HCT116 (cell line): Measurements from ENCODE around the gene IL37. TPM values are rescaled to one million over a fixed set of nuclear protein-coding genes. Genes with fewer than 3 reads are reported as not detected.

Experiments used
- ATAC-seq: fragments of 200-7000 bp; cut with Tn5 transposase; 2 replicates; pipeline ENCODE4 v1.9.1; 2020; ENCODE audit warnings: mild to moderate bottlenecking, moderate library complexity
- BruUV-seq: library from RNA; stranded (reverse); fragments of 400-500 nt; replicated peaks from 2 replicates; lab custom pipeline; 2021; lab: Mats Ljungman, UMichigan
- CTCF ChIA-PET: fragments of 300-600 bp; sonication (Branson Sonifier 250); formaldehyde crosslinking; loops from one replicate; lab custom pipeline; 2021; ENCODE audit warnings: antibody characterized with exemption; lab: Charles Lee
- POLR2A ChIA-PET: fragments of 300-600, 350-600 bp; sonication (Branson Sonifier 250); formaldehyde crosslinking; loops from one replicate; lab custom pipeline; 2021; ENCODE audit warnings: antibody characterized with exemption; lab: Charles Lee
- RAD21 ChIA-PET, 2 experiments: fragments of 300-600 bp; sonication (Branson Sonifier 250); formaldehyde crosslinking; loops; one replicate each; lab custom pipeline; 2023; ENCODE audit warnings: low total read pairs in 2 of 2; ENCODE audit not compliant: uncharacterized antibody in 2 of 2, unreplicated experiment in 2 of 2, low non-redundant PET in 1 of 2; lab: Charles Lee
- DNase-seq: peaks from one replicate; pipeline ENCODE4 v3.0.0-alpha.2; 2010; ENCODE audit warnings: low read depth, low spot score
- H2AFZ ChIP-seq: fragments of 200-600 bp; shearing (Covaris generic), sonication (generic); 2 replicates; pipeline ENCODE4 v1.6.1; 2017; ENCODE audit warnings: low read depth, mixed run types, mixed read lengths, antibody characterized with exemption, low read length; ENCODE audit not compliant: poor library complexity, severe bottlenecking
- H3K27ac ChIP-seq: 2 replicates; pipeline ENCODE4 v1.5.1; 2012; ENCODE audit warnings: low read depth, low read length
- H3K27me3 ChIP-seq: fragments of 200-600 bp; sonication (generic); 2 replicates; pipeline ENCODE4 v1.6.1; 2016; ENCODE audit warnings: mixed run types, low read length, mixed read lengths; ENCODE audit not compliant: insufficient read depth
- H3K36me3 ChIP-seq, 2 experiments: fragments of 200-500 bp in 1 of 2; fragments of 200-600 bp in 1 of 2; sonication (Bioruptor generic) in 1 of 2; sonication (generic) in 1 of 2; 2 replicates each; pipeline versions ENCODE4 v1.5.1 to v1.6.1; 2014 to 2016; ENCODE audit warnings: low read length in 2 of 2, inconsistent platforms in 1 of 2, mixed read lengths in 1 of 2, mixed run types in 1 of 2; ENCODE audit not compliant: insufficient read depth in 2 of 2, control insufficient read depth in 1 of 2
- H3K4me1 ChIP-seq, 2 experiments: fragments of 200-600 bp in 1 of 2; sonication (generic) in 1 of 2; 2 replicates each; pipeline versions ENCODE4 v1.5.1 to v1.6.1; 2012 to 2017; ENCODE audit warnings: low read length in 2 of 2, inconsistent platforms in 1 of 2, mild to moderate bottlenecking in 1 of 2, mixed read lengths in 1 of 2, mixed run types in 1 of 2, moderate library complexity in 1 of 2; ENCODE audit not compliant: insufficient read depth in 2 of 2, control insufficient read depth in 1 of 2
- H3K4me2 ChIP-seq: fragments of 200-600 bp; sonication (generic); 2 replicates; pipeline ENCODE4 v1.6.1; 2017; ENCODE audit warnings: mixed run types, low read length, mixed read lengths
- H3K4me3 ChIP-seq, 2 experiments: fragments of 200-600 bp in 1 of 2; sonication (generic) in 1 of 2; replicated peaks in 1 of 2; 2 replicates each; pipeline ENCODE4 v1.5.1; 2011 to 2016; ENCODE audit warnings: low read length in 2 of 2, control low read depth in 1 of 2, low read depth in 1 of 2, mild to moderate bottlenecking in 1 of 2, mixed read lengths in 1 of 2, mixed run types in 1 of 2
- H3K79me2 ChIP-seq: fragments of 200-600 bp; sonication (generic); 2 replicates; pipeline ENCODE4 v1.6.1; 2017; ENCODE audit warnings: mild to moderate bottlenecking, mixed run types, low read length, moderate library complexity, mixed read lengths; ENCODE audit not compliant: insufficient read depth
- H3K9ac ChIP-seq: fragments of 200-600 bp; sonication (generic); 2 replicates; pipeline ENCODE4 v1.6.1; 2016; ENCODE audit warnings: low read length, mixed read lengths
- H3K9me2 ChIP-seq: fragments of 200-600 bp; sonication (generic), shearing (Covaris generic); 2 replicates; pipeline ENCODE4 v1.6.1; 2017; ENCODE audit warnings: mixed run types, mild to moderate bottlenecking, moderate library complexity; ENCODE audit not compliant: insufficient read depth
- H3K9me3 ChIP-seq, 2 experiments: fragments of 200-500 bp in 1 of 2; fragments of 200-600 bp in 1 of 2; sonication (Bioruptor generic) in 1 of 2; sonication (generic) in 1 of 2; 2 replicates each; pipeline ENCODE4 v1.6.1; 2014 to 2017; ENCODE audit warnings: low read length in 2 of 2, mixed read lengths in 2 of 2, inconsistent platforms in 1 of 2, low read depth in 1 of 2, mild to moderate bottlenecking in 1 of 2, mixed run types in 1 of 2, moderate library complexity in 1 of 2; ENCODE audit not compliant: control insufficient read depth in 1 of 2, insufficient read depth in 1 of 2
- H4K20me1 ChIP-seq: fragments of 200-600 bp; sonication (generic), shearing (Covaris generic); 2 replicates; pipeline ENCODE4 v1.6.1; 2017; ENCODE audit warnings: mixed run types, mild to moderate bottlenecking, moderate library complexity; ENCODE audit not compliant: insufficient read depth
- CBX3 ChIP-seq: IDR thresholded peaks from 2 replicates; pipeline ENCODE4 v1.6.1; 2012; ENCODE audit warnings: low read depth
- EGR1 ChIP-seq: IDR thresholded peaks from 2 replicates; pipeline ENCODE4 v1.6.1; 2012; ENCODE audit warnings: low read depth
- EZH2phosphoT487 ChIP-seq: fragments of 200-600 bp; IDR thresholded peaks from 2 replicates; pipeline ENCODE4 v1.6.1; 2018; ENCODE audit warnings: antibody characterized with exemption, borderline replicate concordance
- FOSL1 ChIP-seq: IDR thresholded peaks from 2 replicates; pipeline ENCODE4 v1.6.1; 2012; ENCODE audit warnings: low read depth
- SP1 ChIP-seq: IDR thresholded peaks from 2 replicates; pipeline ENCODE4 v1.6.1; 2012; ENCODE audit warnings: low read depth
- SRF ChIP-seq: IDR thresholded peaks from 2 replicates; pipeline ENCODE4 v1.6.1; 2012; ENCODE audit warnings: low read depth
- TCF7L2 ChIP-seq: IDR thresholded peaks from 2 replicates; pipeline ENCODE4 v1.7.0; 2011; ENCODE audit warnings: borderline replicate concordance, inconsistent platforms; ENCODE audit not compliant: insufficient read depth, insufficient read length; ENCODE audit errors: extremely low read depth
- ZNF274 ChIP-seq: fragments of 200-500 bp; sonication (Bioruptor generic); IDR thresholded peaks from 2 replicates; pipeline ENCODE4 v1.6.1; 2014; ENCODE audit warnings: mild to moderate bottlenecking, low read depth, low read length, inconsistent platforms
- intact Hi-C: fragments of 100-400 bp; cut with micrococcal nuclease; formaldehyde crosslinking; loops from 2 replicates; pipeline ENCODE4 v1.10.0; 2022
- total RNA-seq: library from RNA; stranded (reverse); gene quantifications from one replicate; pipeline ENCODE4 v1.2.1, GENCODE V29; 2021; ENCODE audit not compliant: unreplicated experiment
- TF ChIP-seq, protein P1 (sequence below): IDR thresholded peaks from 2 replicates; pipeline ENCODE4 v1.6.1; 2012
- TF ChIP-seq, protein P2 (sequence below), 3 experiments: fragments of 200-600 bp in 1 of 3; sonication (generic) in 1 of 3; IDR thresholded peaks in 2 of 3; conservative IDR thresholded peaks in 1 of 3; 2 replicates each; pipeline ENCODE4 v1.5.1; 2012 to 2017; ENCODE audit warnings: low read depth in 2 of 3, low read length in 2 of 3, antibody characterized with exemption in 1 of 3, borderline replicate concordance in 1 of 3, control low read depth in 1 of 3, mild to moderate bottlenecking in 1 of 3, mixed read lengths in 1 of 3, mixed run types in 1 of 3, moderate library complexity in 1 of 3; ENCODE audit not compliant: insufficient read depth in 1 of 3
- TF ChIP-seq, protein P3 (sequence below): IDR thresholded peaks from 2 replicates; pipeline ENCODE4 v1.6.1; 2012; ENCODE audit warnings: low read depth

Gene IL37
- total RNA-seq, 1 experiment from 2014 or later: not detected

DNA sequence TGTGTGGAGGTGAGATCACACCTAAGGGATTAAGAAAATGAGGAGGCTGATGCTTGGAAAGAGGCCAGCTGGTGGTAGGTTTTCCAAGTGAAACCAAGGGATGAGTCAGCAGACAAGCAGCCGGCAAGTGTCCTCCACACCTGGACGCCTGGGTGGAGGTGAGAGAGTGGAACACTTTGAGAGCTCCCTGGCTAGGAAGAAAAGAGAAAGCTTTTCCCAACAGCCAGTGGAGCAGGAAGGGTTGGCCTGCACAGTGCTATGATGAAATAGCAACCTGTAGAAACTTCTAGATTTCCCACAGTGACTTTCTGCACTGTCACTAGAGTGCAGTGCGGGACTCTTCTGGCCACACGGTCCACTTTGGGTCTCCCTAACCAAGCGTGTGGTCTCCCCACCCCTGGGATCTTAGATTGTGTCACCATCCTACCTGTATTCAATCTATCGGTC, 19.6 kb upstream of the IL37 start (continued):
- no peak for TF ChIP-seq TCF7L2
- peak; percentile 69 for TF ChIP-seq SP1

DNA sequence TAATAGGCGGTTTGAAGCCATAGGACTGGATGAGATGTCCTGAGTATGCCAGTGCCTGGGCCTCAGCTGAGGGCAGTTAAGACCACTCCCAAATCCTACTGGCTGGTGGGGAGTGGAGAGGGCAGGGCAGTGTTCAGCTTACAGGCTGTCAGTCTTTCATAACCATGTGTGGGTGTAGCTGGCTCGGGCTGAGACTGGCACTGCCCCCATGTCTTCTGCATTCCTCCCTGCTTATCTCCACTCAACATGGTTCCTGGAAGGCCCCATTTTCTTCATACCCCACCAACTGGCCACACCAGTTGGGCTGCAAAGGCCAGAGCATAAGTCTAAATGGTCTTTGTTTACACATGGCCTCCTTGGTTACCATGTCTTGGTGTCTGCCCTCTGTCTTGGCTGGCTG, 17.2 kb upstream of the IL37 start:
- CTCF ChIA-PET: interaction anchor here (2.5 kb wide), 1 partner anchor 9 kb away, joined by 5 read pairs; no protein-coding TSS in a partner anchor
- POLR2A ChIA-PET: no interaction called here
- H3K36me3 ChIP-seq: no peaks in the 10 kb centered on the region
- peaks cover 9 to 18% of the 10 kb centered on the region in 2 experiments; a peak in 3 of 4 replicates for H3K4me1 ChIP-seq
- intact Hi-C loops: no loop called here
- BruUV-seq: no TSS peak
- H3K9ac ChIP-seq: no peak overlapping the region
- H3K4me2 ChIP-seq: no peak overlapping the region
- H4K20me1 ChIP-seq: no peaks in the 10 kb centered on the region
- DNase-seq (no peak), ATAC-seq (no peak)
- no peak overlapping the region for H3K27ac ChIP-seq
- no peaks in the 10 kb centered on the region for H3K9me2 ChIP-seq
- H3K4me3 ChIP-seq: no peak overlapping the region
- no peak overlapping the region for H2AFZ ChIP-seq
- no peaks in the 10 kb centered on the region for H3K79me2 ChIP-seq
- H3K27me3 ChIP-seq: no peaks in the 10 kb centered on the region; the same call in 1 of the 2 replicates
- no peaks in the 10 kb centered on the region for H3K9me3 ChIP-seq
- no peak for TF ChIP-seq SRF
- TF ChIP-seq, protein P1, sequence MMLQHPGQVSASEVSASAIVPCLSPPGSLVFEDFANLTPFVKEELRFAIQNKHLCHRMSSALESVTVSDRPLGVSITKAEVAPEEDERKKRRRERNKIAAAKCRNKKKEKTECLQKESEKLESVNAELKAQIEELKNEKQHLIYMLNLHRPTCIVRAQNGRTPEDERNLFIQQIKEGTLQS: no peak
- RAD21 ChIA-PET: no interaction called here

DNA sequence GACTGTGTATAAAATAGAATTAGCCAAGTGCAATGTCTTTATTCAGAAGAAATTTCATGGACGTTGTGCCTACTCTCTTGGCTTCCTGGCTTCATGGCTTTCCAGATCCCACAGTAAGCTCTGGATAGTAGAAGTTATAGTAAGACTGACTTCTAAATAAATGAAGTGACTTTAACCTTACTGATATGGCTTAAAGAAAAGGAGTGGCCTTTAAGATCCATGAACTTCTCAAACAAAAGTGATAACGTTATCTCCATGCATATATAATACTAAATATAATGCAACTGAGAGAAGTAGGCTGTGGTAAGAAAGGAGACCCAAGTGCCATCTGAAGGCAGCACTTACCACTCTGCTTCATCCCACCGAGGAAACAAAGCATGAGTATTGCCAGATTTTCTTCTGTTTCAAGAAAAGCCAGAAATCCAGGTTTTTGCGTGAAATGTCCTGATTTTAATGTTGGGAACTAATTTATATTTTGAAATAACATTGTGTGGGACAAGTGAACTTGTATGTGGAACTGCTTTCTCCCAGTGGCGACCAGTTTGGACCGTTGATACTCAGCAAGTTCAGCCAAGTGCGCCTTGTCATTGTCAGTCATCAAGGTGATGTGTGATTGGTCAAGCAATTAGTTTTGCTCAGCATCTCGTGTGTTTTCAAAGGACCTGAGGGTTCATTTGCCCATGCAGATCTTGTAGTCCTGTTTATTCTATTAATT, 13.9 kb upstream of the IL37 start:
- H3K9ac ChIP-seq: no peak overlapping the region
- H3K79me2 ChIP-seq: no peaks in the 10 kb centered on the region
- no peaks in the 10 kb centered on the region for H4K20me1 ChIP-seq
- no peak overlapping the region for H3K27ac ChIP-seq
- H3K27me3 ChIP-seq: no peaks in the 10 kb centered on the region; the same call in 1 of the 2 replicates
- RAD21 ChIA-PET: no interaction called here
- H2AFZ ChIP-seq: no peak overlapping the region
- BruUV-seq: no TSS peak
- CTCF ChIA-PET: no interaction called here
- H3K4me2 ChIP-seq: no peak overlapping the region
- intact Hi-C loops: no loop called here
- no peaks in the 10 kb centered on the region for H3K9me3 ChIP-seq
- no peaks in the 10 kb centered on the region for H3K36me3 ChIP-seq
- H3K4me1 ChIP-seq: peaks cover 0 to 2% of the 10 kb centered on the region in 2 experiments; a peak in 1 of 4 replicates
- POLR2A ChIA-PET: no interaction called here
- DNase-seq (no peak), ATAC-seq (no peak)
- no peak overlapping the region for H3K4me3 ChIP-seq
- no peaks in the 10 kb centered on the region for H3K9me2 ChIP-seq
- no peak for TF ChIP-seq EGR1
- TF ChIP-seq EZH2phosphoT487: no peak
- TF ChIP-seq SP1: no peak
- TF ChIP-seq ZNF274: no peak
- TF ChIP-seq FOSL1: no peak
- no peak for TF ChIP-seq CBX3
- TF ChIP-seq TCF7L2: no peak
- TF ChIP-seq, protein P2, sequence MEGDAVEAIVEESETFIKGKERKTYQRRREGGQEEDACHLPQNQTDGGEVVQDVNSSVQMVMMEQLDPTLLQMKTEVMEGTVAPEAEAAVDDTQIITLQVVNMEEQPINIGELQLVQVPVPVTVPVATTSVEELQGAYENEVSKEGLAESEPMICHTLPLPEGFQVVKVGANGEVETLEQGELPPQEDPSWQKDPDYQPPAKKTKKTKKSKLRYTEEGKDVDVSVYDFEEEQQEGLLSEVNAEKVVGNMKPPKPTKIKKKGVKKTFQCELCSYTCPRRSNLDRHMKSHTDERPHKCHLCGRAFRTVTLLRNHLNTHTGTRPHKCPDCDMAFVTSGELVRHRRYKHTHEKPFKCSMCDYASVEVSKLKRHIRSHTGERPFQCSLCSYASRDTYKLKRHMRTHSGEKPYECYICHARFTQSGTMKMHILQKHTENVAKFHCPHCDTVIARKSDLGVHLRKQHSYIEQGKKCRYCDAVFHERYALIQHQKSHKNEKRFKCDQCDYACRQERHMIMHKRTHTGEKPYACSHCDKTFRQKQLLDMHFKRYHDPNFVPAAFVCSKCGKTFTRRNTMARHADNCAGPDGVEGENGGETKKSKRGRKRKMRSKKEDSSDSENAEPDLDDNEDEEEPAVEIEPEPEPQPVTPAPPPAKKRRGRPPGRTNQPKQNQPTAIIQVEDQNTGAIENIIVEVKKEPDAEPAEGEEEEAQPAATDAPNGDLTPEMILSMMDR (IDR thresholded peaks at IDR 0.05 in 2 of 3, conservative IDR thresholded peaks at IDR 0.05 in 1 of 3; ENCODE audit: borderline replicate concordance in 1 of 3, insufficient read depth in 1 of 3, low read depth in 2 of 3, low read length in 2 of 3): no peak
- TF ChIP-seq, protein P3, sequence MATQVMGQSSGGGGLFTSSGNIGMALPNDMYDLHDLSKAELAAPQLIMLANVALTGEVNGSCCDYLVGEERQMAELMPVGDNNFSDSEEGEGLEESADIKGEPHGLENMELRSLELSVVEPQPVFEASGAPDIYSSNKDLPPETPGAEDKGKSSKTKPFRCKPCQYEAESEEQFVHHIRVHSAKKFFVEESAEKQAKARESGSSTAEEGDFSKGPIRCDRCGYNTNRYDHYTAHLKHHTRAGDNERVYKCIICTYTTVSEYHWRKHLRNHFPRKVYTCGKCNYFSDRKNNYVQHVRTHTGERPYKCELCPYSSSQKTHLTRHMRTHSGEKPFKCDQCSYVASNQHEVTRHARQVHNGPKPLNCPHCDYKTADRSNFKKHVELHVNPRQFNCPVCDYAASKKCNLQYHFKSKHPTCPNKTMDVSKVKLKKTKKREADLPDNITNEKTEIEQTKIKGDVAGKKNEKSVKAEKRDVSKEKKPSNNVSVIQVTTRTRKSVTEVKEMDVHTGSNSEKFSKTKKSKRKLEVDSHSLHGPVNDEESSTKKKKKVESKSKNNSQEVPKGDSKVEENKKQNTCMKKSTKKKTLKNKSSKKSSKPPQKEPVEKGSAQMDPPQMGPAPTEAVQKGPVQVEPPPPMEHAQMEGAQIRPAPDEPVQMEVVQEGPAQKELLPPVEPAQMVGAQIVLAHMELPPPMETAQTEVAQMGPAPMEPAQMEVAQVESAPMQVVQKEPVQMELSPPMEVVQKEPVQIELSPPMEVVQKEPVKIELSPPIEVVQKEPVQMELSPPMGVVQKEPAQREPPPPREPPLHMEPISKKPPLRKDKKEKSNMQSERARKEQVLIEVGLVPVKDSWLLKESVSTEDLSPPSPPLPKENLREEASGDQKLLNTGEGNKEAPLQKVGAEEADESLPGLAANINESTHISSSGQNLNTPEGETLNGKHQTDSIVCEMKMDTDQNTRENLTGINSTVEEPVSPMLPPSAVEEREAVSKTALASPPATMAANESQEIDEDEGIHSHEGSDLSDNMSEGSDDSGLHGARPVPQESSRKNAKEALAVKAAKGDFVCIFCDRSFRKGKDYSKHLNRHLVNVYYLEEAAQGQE: no peak
